ENCODE data around the gene MYO16. TPM values are rescaled to one million over a fixed set of nuclear protein-coding genes. Genes with fewer than 3 reads are reported as not detected.

MYO16 gene
- total RNA-seq, 1 donor from 2014 or later, result 0.92 TPM

DNA sequence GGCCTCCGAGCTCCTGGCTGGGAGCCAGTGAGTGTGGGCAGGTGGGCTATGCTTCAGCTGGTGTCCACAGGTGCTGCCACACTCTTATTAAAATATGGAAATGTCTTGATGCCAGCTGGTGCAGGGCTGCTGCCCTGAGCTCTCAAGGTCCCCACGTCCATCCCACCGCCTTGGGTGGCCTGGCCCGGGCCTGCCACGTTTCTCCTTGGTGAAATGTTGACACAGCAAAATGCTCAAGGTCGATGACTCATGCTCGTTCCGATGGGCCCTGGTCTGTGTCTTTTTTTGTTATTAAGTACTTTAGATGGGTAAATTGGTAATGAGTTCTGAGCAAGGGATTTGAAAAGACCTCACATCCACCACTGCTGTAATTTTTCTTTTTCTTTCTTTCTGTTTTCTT, 524.7 kb downstream of the MYO16 start:
- intact Hi-C loops (cut with DNase I), result no loop called here
- no peak for DNase-seq (ENCODE audit: low spot score)

- intact Hi-C loops (cut with DNase I), result no loop called here
- no peak for DNase-seq (ENCODE audit: low spot score)
Measured at GRCh38 chr13:109154546-109154945, 525.1 kb downstream of the MYO16 start.

GRCh38 chr13:109154966-109155761, 525.8 kb downstream of the MYO16 start:
- DNase-seq (ENCODE audit: low spot score), result no peak
- intact Hi-C loops (cut with DNase I), result no loop called here

DNA sequence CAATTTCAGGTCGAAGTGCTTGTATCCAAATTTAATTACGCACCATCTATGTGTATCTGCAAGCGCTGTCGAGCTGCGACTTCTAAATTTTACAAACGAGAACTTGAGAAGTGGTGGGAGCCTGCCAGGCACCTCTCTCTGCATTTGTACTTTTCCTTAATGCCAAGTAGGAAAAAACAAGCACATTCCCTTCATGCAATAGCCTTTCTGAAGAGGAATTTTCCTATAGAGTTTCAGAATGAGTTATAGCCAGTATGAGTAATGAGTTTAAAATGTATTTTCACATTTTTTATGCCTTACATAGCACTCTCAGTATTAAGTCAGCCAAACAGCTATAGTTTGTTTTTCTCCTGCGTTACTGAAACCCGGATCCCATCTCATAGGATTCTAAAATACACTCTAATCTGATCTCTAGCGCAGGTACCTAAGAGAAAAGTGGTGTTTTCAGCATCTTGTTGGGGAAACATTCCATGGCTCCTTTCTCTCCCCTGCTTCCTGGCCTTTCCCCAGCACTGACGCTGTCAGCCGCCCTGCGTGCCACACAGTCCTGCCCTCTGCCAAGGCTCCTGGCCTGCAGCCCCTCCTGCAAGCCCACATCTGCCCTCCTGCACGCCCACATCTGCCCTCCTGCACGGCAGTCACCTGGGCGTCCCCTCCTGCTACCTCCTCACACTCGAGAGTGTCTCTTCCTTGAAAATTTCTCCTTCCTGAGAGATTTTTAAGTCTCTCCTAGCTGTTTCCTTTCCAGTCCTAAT, 526.9 kb downstream of the MYO16 start:
- intact Hi-C loops (cut with DNase I), result no loop called here
- DNase-seq (ENCODE audit: low spot score), result no peak

DNA sequence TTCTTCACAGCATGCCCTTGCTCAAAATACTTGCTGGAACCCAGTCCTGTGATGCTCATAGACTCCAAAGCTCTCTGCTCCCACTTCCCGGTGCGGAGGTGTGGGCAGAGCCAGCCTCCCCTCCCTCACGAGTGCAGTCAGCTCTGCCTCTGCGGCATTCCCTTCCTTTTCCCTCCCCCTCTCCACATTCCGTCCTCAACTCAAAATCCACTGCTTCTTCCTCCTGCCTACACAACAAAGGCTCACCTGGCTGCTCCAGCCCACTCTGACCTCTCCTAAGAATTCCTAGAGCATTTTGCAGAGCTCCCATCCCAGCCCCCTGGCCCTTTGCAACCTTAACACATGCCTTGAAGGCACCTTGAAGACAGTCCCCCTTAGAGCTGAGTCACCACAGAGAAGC, 527.9 kb downstream of the MYO16 start:
- intact Hi-C loops (cut with DNase I), result no loop called here

GRCh38 chr13:109158383-109158782, 529.0 kb downstream of the MYO16 start:
- intact Hi-C loops (cut with DNase I), result no loop called here
- no peak for DNase-seq (ENCODE audit: low spot score)

More for the DNA sequence above, 527.9 kb downstream of the MYO16 start:
- DNase-seq (ENCODE audit: low spot score), result no peak

- DNase-seq (ENCODE audit: low spot score), result no peak
- intact Hi-C loops (cut with DNase I), result no loop called here
Measured at GRCh38 chr13:109159650-109160309, 530.4 kb downstream of the MYO16 start.

- intact Hi-C loops (cut with DNase I), result no loop called here
- no peak for DNase-seq (ENCODE audit: low spot score)
Measured at GRCh38 chr13:109160357-109160756, 530.9 kb downstream of the MYO16 start.

DNA sequence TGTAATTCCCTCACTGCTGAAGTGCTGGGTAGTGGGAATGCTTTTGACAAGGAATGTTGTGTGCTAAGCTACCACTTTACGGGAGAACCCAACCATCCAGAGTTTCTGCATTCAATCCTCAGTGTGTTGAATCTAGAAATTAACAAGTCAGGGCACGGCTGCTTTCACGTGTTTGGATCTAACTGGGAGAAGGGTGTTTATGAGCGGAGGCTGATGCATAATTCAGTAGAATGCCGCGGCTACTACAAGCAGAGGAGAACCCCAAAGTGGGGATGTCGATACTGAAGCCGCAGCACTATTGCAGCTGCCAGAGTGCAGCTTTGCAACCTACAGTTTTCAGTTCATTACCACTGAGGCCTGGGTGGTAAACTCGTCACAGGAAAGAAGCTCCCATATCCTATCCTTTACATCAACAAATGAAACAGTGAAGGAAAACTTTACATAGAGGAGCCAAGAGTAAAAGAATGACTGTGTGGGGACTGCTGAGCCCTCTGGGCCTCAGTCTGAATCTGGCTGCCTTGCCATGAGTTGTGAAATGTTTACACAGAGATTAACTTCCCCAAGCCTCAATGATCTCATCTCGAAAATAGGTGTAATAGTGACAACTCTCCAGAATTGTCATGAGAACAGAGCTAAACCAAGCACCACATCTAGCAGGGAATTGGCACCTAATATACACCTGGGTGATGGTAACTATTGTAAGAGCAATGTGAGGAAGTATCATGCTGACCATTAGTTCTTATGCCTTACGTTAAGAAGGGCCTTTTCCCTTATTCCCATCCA, 531.7 kb downstream of the MYO16 start:
- intact Hi-C loops (cut with DNase I), result no loop called here
- no peak for DNase-seq (ENCODE audit: low spot score)

DNA sequence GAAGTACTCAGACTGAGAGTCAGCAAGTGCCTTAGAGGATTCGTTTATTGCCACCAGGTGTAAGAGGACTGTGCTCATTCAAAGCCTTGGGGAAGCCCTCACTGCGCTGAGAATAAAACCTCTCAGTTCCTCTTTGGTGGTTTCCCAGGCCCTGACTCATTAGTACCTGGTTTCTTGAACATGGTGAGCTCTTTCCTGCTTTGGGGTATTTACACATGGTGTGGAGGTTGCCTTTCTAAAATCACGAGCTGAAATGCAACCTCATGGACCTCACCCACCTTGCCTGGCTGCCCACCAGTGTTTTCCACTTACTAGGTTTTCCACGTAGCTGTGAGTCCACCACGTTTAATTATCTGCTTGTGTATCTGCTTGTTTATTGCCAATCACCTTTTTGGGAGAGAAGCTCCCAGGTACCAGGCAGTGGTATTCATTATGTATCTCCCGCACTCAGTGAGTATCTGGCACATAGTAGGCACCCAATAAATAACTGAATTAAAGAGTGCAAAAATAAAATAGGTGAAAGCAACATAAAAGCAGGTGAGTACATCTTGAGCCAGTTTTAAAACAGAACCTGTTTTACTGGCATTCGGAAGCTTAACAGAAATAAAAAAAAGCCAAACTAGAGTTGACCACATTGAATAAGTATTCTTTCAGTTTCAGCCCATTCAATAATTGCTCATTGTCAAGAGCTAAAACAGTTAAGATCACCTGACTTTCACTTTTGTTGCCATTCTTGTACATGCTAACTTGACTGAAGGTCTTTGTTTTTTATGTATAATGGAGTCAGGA, 533.0 kb downstream of the MYO16 start:
- intact Hi-C loops (cut with DNase I), result no loop called here
- no peak for DNase-seq (ENCODE audit: low spot score)

GRCh38 chr13:109163037-109163379, 533.6 kb downstream of the MYO16 start:
- DNase-seq (ENCODE audit: low spot score), result no peak
- intact Hi-C loops (cut with DNase I), result no loop called here

- no peak for DNase-seq (ENCODE audit: low spot score)
- intact Hi-C loops (cut with DNase I), result no loop called here
Measured at GRCh38 chr13:109165417-109165904, 536.0 kb downstream of the MYO16 start.

GRCh38 chr13:109166804-109167203, 537.4 kb downstream of the MYO16 start:
- intact Hi-C loops (cut with DNase I), result no loop called here
- no peak for DNase-seq (ENCODE audit: low spot score)

DNA sequence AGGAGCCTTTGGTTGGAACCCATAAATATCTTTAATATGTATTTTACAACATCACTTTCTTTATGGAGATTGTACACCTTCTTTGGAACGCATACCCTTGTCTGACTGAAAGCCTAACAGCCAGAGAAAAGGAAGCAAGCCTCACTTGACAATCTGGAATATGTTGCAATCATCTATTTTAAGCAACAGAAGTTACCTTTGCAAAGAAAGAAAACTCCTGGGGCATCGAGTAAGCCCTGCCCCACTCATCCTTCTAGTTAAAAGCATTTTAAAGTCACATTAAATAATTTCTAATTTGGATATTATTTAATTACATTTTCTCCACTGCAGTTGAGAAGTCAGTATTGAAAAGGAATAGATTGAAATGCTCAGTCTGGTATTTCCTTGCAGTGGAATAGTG, 542.7 kb downstream of the MYO16 start:
- DNase-seq (ENCODE audit: low spot score), result no peak
- intact Hi-C loops (cut with DNase I), result no loop called here

DNA sequence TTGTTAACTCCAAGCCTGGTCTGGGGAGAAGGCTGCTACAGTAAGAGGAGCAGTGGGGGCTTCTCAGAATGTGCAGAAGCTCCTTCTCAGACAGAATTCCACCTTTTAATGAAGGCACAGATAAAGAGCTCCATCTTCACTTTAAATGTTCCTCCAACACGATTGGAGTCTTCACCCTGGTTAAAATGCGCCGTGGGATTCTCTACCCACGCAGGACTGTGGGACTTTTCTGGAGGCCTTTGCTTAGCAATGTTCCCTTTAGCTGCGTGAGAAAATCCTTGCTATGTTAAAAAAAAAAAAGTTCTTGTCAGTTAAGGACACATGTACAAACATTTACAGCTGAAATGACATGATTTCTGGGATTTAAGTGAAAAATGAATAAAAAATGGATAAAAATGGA, 546.3 kb downstream of the MYO16 start:
- DNase-seq (ENCODE audit: low spot score), result no peak
- intact Hi-C loops (cut with DNase I), result no loop called here

DNA sequence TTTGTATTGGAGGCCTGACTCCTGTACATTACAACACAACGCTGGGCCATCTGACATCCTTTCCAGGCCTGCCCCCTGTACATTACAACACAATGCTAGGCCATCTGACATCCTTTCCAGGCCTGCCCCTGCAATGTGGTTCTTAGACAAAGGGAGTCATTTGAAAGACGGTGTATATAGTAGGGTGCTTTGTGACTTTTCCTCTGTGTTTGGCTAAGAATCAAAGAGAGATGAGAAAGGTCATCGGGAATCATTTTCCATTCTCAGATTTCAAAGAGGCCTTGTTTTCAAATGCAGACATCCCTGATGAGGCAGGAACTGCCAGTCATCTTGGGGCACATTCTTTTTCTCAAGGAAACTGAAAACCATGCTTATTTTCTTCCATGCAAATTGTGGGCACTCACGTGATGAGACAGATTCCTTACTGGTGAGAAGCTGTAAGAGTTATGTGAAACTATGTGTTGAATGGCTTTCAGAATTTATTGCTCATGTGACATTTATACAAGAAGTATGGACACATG, 551.6 kb downstream of the MYO16 start:
- intact Hi-C loops (cut with DNase I), result no loop called here
- DNase-seq (ENCODE audit: low spot score), result no peak

DNA sequence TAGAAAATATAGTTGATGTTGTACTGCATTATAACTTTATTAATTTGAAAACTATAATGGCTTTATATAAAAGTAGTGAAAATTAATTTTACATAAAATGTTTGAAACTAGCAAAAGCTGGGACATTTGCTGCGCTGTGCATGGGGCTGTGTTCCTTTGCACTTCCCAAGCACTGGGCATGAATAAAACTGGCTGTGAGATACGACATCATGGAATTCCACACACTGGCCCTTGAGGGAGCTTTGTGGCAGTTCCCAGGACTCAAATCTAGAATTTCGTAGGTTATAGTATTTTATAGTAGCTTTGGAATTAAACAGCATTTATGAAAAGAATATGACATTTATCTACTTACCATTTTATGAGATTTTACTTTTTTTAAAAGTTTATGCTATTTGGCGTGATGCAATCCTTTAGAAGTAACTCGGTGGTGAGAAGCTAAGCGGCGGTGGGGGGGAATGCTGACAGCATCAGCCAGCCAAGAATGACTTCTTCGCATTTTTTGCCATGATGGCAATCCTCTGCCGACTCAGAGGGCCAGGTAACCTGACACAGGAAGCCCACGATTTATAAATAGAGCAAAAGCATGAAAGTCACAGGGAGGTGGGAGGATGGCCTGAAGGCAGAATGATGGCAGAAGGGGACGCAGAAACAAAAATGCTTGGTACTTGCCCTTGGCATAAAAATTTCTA, 553.5 kb downstream of the MYO16 start:
- intact Hi-C loops (cut with DNase I), result no loop called here
- DNase-seq (ENCODE audit: low spot score), result no peak

GRCh38 chr13:109191413-109191812, 562.0 kb downstream of the MYO16 start:
- intact Hi-C loops (cut with DNase I), result no loop called here
- no peak for DNase-seq (ENCODE audit: low spot score)
